Gastroesophageal sphincter (tissue), 4 donors: ENCODE results near the gene DKKL1. TPM values are rescaled to one million over a fixed set of nuclear protein-coding genes. Genes with fewer than 3 reads are reported as not detected.
"Not testable (repeated sequence)": the region's sequence is repeated elsewhere in the genome, so short reads cannot be mapped to it uniquely, and the experiment has no call there.

Source experiments
- ATAC-seq: fragments of 150-250 bp; one replicate; pipeline ENCODE4 v1.9.1; 2016; ENCODE audit warnings: mild to moderate bottlenecking, moderate library complexity
- H3K27ac ChIP-seq, 4 donors: fragments of 200-600 bp; sonication (generic) in 3 of 4; 1 replicate in 3 of 4; 2 replicates in 1 of 4; pipeline ENCODE4 v1.5.1; 2016 to 2019
- H3K27me3 ChIP-seq: fragments of 200-600 bp; sonication (generic); one replicate; pipeline ENCODE4 v1.5.1; 2019
- H3K36me3 ChIP-seq, 2 donors: fragments of 200-600 bp; sonication (generic); one replicate each; pipeline ENCODE4 v1.5.1; 2019; ENCODE audit warnings: control low read depth in 1 of 2
- H3K4me1 ChIP-seq, 3 donors: fragments of 200-600 bp; sonication (generic); 1 replicate in 2 of 3; 2 replicates in 1 of 3; pipeline ENCODE4 v1.5.1; 2016 to 2019; ENCODE audit warnings: control low read depth in 2 of 3
- H3K4me3 ChIP-seq, 2 donors: fragments of 200-600 bp; sonication (generic); one replicate each; pipeline ENCODE4 v1.5.1; 2019; ENCODE audit warnings: mild to moderate bottlenecking in 1 of 2, moderate library complexity in 1 of 2
- H3K9me3 ChIP-seq, 3 donors: fragments of 200-600 bp; sonication (generic); one replicate each; pipeline ENCODE4 v1.5.1; 2017 to 2019; ENCODE audit warnings: control low read depth in 2 of 3
- CTCF ChIP-seq, 4 experiments: fragments of 200-600 bp in 2 of 4; fragments of 450-650 bp in 2 of 4; sonication (generic) in 1 of 4; IDR thresholded peaks; one replicate each; pipeline ENCODE4 v1.5.1; 2017 to 2019; ENCODE audit warnings: antibody characterized with exemption in 4 of 4, mild to moderate bottlenecking in 2 of 4, moderate library complexity in 2 of 4
- EP300 ChIP-seq: sonication (generic); formaldehyde crosslinking; IDR thresholded peaks from one replicate; pipeline ENCODE4 v1.6.1; 2017; ENCODE audit warnings: antibody characterized with exemption, mild to moderate bottlenecking
- POLR2A ChIP-seq, 2 donors: fragments of 450-650 bp; IDR thresholded peaks; one replicate each; pipeline ENCODE4 v1.6.1; 2017; ENCODE audit warnings: antibody characterized with exemption in 2 of 2, mild to moderate bottlenecking in 2 of 2, moderate library complexity in 1 of 2
- POLR2AphosphoS5 ChIP-seq: sonication (generic); formaldehyde crosslinking; IDR thresholded peaks from one replicate; pipeline ENCODE4 v1.6.1; 2017; ENCODE audit warnings: antibody characterized with exemption
- WGBS, 2 donors: methylation state at CpG; one replicate each; pipeline ENCODE4 v1.1.5; 2018; ENCODE audit warnings: low coverage in 1 of 2; 5-methylcytosine and 5-hydroxymethylcytosine counted together
- total RNA-seq, 4 donors: library from RNA; depleted of rRNA; stranded (reverse); fragments of >200 nt; gene quantifications; one replicate each; pipeline ENCODE4 v1.1.0, GENCODE V29; 2016

Gene DKKL1
- total RNA-seq: not detected

GRCh38 chr19:49363268-49364082 is at the start of gene DKKL1:
Gene DKKL1, plus strand, starts transcription at chr19:49363877. Its CDS starts 122 bp downstream, at chr19:49363999.
- peaks cover 0 to 17% of the 10 kb centered on the region in 2 donors for H3K36me3 ChIP-seq
- peak within 1 kb of the TSS; percentile 57 to 79 for H3K4me3 ChIP-seq
- peaks cover 0 to 46% (median 11%) of the 10 kb centered on the region in 3 donors for H3K4me1 ChIP-seq
- H3K9me3 ChIP-seq: peaks cover 0 to 6% (median 0%) of the 10 kb centered on the region in 3 donors
- peak; percentile 76 for TF ChIP-seq POLR2AphosphoS5
- TF ChIP-seq EP300: no peak
- peak in 3 of 4 experiments; percentile 30 to 48 (median 42) for TF ChIP-seq CTCF (IDR thresholded peaks at IDR 0.05)
- peak; percentile 27 to 44 for TF ChIP-seq POLR2A (IDR thresholded peaks at IDR 0.05)
- H3K27ac ChIP-seq: peak within 1 kb of the TSS; percentile 83 to 99 (median 94)
- no peaks in the 10 kb centered on the region for H3K27me3 ChIP-seq
- peak; percentile 91 for ATAC-seq
- 1 to 2% methylated on average over 13 to 21 of the region's 46 CpGs for WGBS, 2 donors

- no peak overlapping the region for H3K4me3 ChIP-seq
- TF ChIP-seq POLR2AphosphoS5 (no peak), EP300 (no peak), CTCF (IDR thresholded peaks at IDR 0.05) (no peak), POLR2A (IDR thresholded peaks at IDR 0.05) (no peak)
- H3K27ac ChIP-seq: no peak overlapping the region
- H3K36me3 ChIP-seq: peaks cover 0 to 14% of the 10 kb centered on the region in 2 donors
- WGBS, 2 donors: 57 to 71% methylated on average over 1 of the region's 1 CpG
- H3K9me3 ChIP-seq: peaks cover 0 to 15% (median 2%) of the 10 kb centered on the region in 3 donors
- no peak for ATAC-seq
- H3K4me1 ChIP-seq: no peaks in the 10 kb centered on the region
- H3K27me3 ChIP-seq: no peaks in the 10 kb centered on the region
Observed at GRCh38 chr19:49315111-49315510, 48.6 kb upstream of the DKKL1 start.

DNA sequence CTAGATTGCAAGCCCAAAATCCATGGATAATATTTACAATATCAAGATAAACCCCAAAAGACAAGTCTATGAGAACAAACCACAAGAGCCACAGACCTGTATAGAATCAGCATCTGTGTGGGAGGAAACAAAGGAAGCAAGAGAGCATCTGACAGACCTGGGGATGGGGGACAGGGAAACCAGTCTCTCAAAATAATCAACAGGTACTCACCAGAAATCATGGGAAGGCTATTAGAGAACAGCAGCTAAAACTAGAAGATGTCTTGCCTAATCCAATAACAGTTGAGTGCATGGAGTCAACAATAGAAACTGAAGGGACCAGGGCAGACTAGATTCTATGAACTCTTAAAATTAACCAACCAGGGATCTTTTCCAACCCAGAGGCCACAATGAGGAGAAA is 47.4 kb upstream of the DKKL1 start:
- no peak for ATAC-seq
- Histone ChIP-seq H3K4me1 (no peaks in the 10 kb centered on the region), H3K9me3 (peaks cover 0 to 21% (median 2%) of the 10 kb centered on the region in 3 donors), H3K27ac (no peak overlapping the region), H3K4me3 (no peak overlapping the region), H3K36me3 (peaks cover 0 to 4% of the 10 kb centered on the region in 2 donors), H3K27me3 (no peaks in the 10 kb centered on the region)
- no peak for TF ChIP-seq POLR2AphosphoS5

DNA sequence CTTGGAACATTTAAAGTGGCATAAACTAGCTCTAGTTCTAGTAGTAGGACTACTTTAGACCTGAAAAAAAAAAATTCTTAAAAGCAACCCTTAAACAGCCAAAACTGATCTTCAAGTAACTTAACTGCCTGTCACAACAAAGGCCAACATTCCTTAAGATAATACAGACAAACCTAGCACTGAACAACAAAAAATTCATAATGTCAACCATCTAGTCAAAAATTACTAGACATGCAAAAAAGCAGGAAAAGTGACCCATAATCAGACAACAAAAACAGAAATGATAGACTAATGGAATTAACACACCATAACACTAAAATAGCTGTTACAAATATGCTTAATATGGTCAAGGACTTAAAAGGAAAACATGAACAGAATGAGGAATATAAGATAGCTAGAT is 45.4 kb upstream of the DKKL1 start:
- Histone ChIP-seq H3K4me1 (no peaks in the 10 kb centered on the region), H3K36me3 (peaks cover 0 to 12% of the 10 kb centered on the region in 2 donors), H3K27me3 (no peaks in the 10 kb centered on the region), H3K4me3 (no peak overlapping the region), H3K27ac (no peak overlapping the region), H3K9me3 (peaks cover 0 to 28% (median 2%) of the 10 kb centered on the region in 3 donors)
- ATAC-seq: no peak
- TF ChIP-seq POLR2A (IDR thresholded peaks at IDR 0.05): no peak
- no peak for TF ChIP-seq POLR2AphosphoS5
- no peak for TF ChIP-seq CTCF (IDR thresholded peaks at IDR 0.05)
- TF ChIP-seq EP300: no peak

- H3K36me3 ChIP-seq: peaks cover 0 to 23% of the 10 kb centered on the region in 2 donors
- TF ChIP-seq POLR2A (IDR thresholded peaks at IDR 0.05) (no peak), CTCF (IDR thresholded peaks at IDR 0.05) (no peak), POLR2AphosphoS5 (no peak), EP300 (no peak)
- ATAC-seq: no peak
- H3K9me3 ChIP-seq: peaks cover 0 to 13% (median 0%) of the 10 kb centered on the region in 3 donors
- no peaks in the 10 kb centered on the region for H3K27me3 ChIP-seq
- no peak within 1 kb of the TSS for H3K4me3 ChIP-seq
- 93 to 100% methylated on average over 9 to 37 of the region's 38 CpGs for WGBS, 2 donors
- H3K4me1 ChIP-seq: no peaks in the 10 kb centered on the region
- H3K27ac ChIP-seq: no peak within 1 kb of the TSS
Observed at GRCh38 chr19:49324801-49325576, 38.7 kb upstream of the DKKL1 start, which contains the start of gene SLC6A16. Gene SLC6A16, minus strand, starts transcription at chr19:49325191. Its CDS starts 13,844 bp downstream, at chr19:49311347.

DNA sequence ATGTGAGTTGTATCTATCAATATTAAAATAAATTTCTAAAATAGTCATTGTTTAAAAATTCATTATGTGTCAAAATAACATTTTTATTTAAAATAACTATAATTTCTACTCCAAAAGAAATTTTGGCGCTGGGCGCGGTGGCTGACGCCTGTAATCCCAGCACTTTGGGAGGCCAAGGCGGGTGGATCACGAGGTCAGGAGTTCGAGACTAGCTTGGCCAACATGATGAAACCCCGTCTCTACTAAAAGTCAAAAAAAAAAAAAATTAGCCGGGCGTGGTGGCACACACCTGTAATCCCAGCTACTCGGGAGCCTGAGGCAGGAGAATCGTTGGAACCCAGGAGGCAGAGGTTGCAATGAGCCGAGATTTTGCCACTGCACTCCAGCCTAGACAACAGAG is 37.9 kb upstream of the DKKL1 start:
- H3K4me3 ChIP-seq, H3K4me1 ChIP-seq, H3K27ac ChIP-seq, H3K27me3 ChIP-seq, ATAC-seq: not testable (repeated sequence)
- peaks cover 0 to 31% of the 10 kb centered on the region in 2 donors for H3K36me3 ChIP-seq
- 91 to 95% methylated on average over 4 to 9 of the region's 13 CpGs for WGBS, 2 donors
- peaks cover 0 to 10% (median 0%) of the 10 kb centered on the region in 3 donors for H3K9me3 ChIP-seq
